ENCODE measurements around the gene RHO.
"Not testable (repeated sequence)": the region's sequence is repeated elsewhere in the genome, so short reads cannot be mapped to it uniquely, and the experiment has no call there.

RHO gene

GRCh38 chr3:129539206-129539605 lies 10.8 kb downstream of the RHO start:
- H3K27ac ChIP-seq, result no peak overlapping the region
- no peak for DNase-seq (ENCODE audit: low read depth, low spot score)

GRCh38 chr3:129540776-129541516 lies 12.5 kb downstream of the RHO start:
- no peak for DNase-seq (ENCODE audit: low read depth, low spot score)

GRCh38 chr3:129542747-129543146 lies 14.3 kb downstream of the RHO start:
- H3K27ac ChIP-seq, result no peak overlapping the region

More at GRCh38 chr3:129540776-129541516, 12.5 kb downstream of the RHO start:
- H3K27ac ChIP-seq, result no peak overlapping the region

GRCh38 chr3:129543156-129543790 lies 14.8 kb downstream of the RHO start, which contains the start of gene H1-8:
H1-8 (plus strand) TSS chr3:129543175; CDS start chr3:129543219, 44 bp downstream.
- H3K27ac ChIP-seq, result no peak within 1 kb of the TSS
- no peak for DNase-seq (ENCODE audit: low read depth, low spot score)

More at GRCh38 chr3:129542747-129543146, 14.3 kb downstream of the RHO start:
- DNase-seq (ENCODE audit: low read depth, low spot score), result no peak

- H3K27ac ChIP-seq, result no peak overlapping the region
- no peak for DNase-seq (ENCODE audit: low read depth, low spot score)
These were observed 15.6 kb downstream of the RHO start for GRCh38 chr3:129543999-129544398.

- not testable (repeated sequence) for DNase-seq (ENCODE audit: low read depth, low spot score); H3K27ac ChIP-seq
These were observed 17.5 kb downstream of the RHO start for GRCh38 chr3:129545951-129546350.

GRCh38 chr3:129547241-129547640 lies 18.8 kb downstream of the RHO start:
- no peak overlapping the region for H3K27ac ChIP-seq
- no peak for DNase-seq (ENCODE audit: low read depth, low spot score)

GRCh38 chr3:129548104-129548965 lies 19.9 kb downstream of the RHO start:
- H3K27ac ChIP-seq, result no peak overlapping the region
- no peak for DNase-seq (ENCODE audit: low read depth, low spot score)

GRCh38 chr3:129549006-129549800 lies 20.8 kb downstream of the RHO start:
- peak; percentile 50 for DNase-seq (ENCODE audit: low read depth, low spot score)
- no peak overlapping the region for H3K27ac ChIP-seq

GRCh38 chr3:129549805-129550204 lies 21.4 kb downstream of the RHO start:
- no peak for DNase-seq (ENCODE audit: low read depth, low spot score)
- no peak overlapping the region for H3K27ac ChIP-seq

GRCh38 chr3:129552287-129553050 lies 24.0 kb downstream of the RHO start:
- H3K27ac ChIP-seq, result no peak overlapping the region
- no peak for DNase-seq (ENCODE audit: low read depth, low spot score)

GRCh38 chr3:129553171-129553570 lies 24.7 kb downstream of the RHO start:
- DNase-seq (ENCODE audit: low read depth, low spot score), result no peak
- no peak overlapping the region for H3K27ac ChIP-seq

- DNase-seq (ENCODE audit: low read depth, low spot score), result no peak
- H3K27ac ChIP-seq, result no peak overlapping the region
These were observed 25.3 kb downstream of the RHO start for GRCh38 chr3:129553719-129554118.

- DNase-seq (ENCODE audit: low read depth, low spot score), result no peak
These were observed 26.1 kb downstream of the RHO start for GRCh38 chr3:129554356-129555152.

GRCh38 chr3:129555153-129555550 lies 26.7 kb downstream of the RHO start:
- no peak for DNase-seq (ENCODE audit: low read depth, low spot score)
- no peak overlapping the region for H3K27ac ChIP-seq

More at GRCh38 chr3:129554356-129555152, 26.1 kb downstream of the RHO start:
- H3K27ac ChIP-seq, result no peak overlapping the region

GRCh38 chr3:129555616-129556357 lies 27.3 kb downstream of the RHO start:
- no peak overlapping the region for H3K27ac ChIP-seq
- DNase-seq (ENCODE audit: low read depth, low spot score), result no peak

- no peak overlapping the region for H3K27ac ChIP-seq
- no peak for DNase-seq (ENCODE audit: low read depth, low spot score)
These were observed 27.9 kb downstream of the RHO start for GRCh38 chr3:129556358-129556695.
